Activated T-cell treated with anti-CD3 and anti-CD28 coated beads, Interleukin-2, amount 50 U/mL, for 48 hours (primary cell): ENCODE data around the gene CCDC9B.

ENCODE experiments used
- DNase-seq, 2 experiments: peaks; one replicate each; pipeline ENCODE4 v3.0.0-alpha.2; 2020

The CCDC9B gene

DNA sequence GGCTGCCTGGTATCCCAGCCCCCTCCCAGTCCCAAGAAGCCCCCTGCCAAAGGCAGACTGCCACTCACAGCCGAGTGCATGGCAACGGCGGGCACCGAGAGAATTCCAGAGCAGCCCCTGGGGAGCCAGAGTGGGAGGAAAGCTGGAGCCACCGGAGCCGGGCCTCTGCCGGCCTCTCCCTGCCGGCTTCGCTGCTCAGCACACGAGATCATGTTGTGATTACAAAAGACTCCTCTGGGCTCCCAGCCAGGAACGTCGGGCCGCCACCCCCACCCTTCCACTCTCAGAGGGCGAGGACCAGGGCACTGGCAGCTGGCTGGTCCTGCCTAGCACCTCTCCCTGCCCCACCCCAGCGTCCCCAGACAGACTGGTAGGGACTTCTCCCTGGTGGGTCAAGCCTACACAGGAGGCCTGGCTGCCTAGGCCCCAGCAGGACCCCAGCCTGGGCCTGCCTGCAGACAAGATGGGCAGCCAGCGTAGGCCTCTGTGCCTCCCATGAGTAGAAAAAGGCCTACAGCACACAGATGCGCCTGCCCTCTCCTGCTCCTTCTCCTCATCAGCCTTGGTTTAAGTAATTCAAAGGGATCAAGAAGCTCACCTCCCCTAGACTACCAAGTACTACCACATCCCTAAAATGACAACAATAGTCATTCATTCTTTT lies at the start of gene CCDC9B:
TSS of gene CCDC9B (minus strand) at position 200 of the 661 bp plus-strand sequence. CDS start at position 80, 120 bp downstream.
- DNase-seq: no peak

DNA sequence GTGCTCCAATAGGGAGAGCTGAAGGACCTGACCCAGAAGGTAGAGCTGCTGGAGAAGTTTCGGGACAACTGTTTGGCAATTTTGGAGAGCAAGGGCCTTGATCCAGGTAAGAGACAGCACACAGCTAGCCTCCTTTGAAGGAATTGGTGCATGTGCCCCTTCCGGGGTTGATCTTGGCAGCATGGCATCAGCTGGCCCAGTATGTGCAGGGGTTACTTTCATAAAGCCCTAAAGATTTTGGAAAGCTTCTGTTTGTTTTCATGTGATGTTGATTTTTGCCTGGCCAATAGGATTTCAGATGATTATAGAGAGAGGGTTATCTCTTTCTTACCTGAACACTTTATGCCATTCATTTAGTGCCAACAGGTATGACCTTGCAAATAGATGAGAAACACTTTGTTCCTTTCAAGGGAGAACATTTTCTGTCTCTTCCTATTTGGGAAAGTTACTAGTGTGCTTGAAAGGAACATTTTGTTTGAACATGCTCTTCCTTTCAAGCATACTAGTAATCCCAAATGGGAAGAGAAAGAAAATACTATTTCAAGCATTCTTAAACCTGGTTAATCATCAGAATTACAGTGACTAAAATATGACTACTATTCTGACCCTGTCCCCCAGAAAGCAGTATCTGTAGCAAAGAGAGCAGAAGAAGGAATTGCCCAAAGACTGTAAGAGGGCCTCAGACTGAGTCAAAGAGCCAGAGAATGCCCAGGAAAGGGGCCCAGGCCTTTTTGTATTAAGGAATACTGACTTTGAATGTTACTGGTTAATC lies 49.3 kb upstream of the CCDC9B start:
- no peak for DNase-seq

- DNase-seq: no peak
Measured at GRCh38 chr15:40388941-40389823, 48.4 kb upstream of the CCDC9B start.

GRCh38 chr15:40386480-40386879 lies 45.7 kb upstream of the CCDC9B start:
- no peak for DNase-seq

GRCh38 chr15:40382580-40383456 lies 42.1 kb upstream of the CCDC9B start, which contains the start of gene KNSTRN:
KNSTRN (plus strand) TSS chr15:40382721; CDS start chr15:40382836, 115 bp downstream.
- DNase-seq: peak; percentile 95 to 96

- no peak for DNase-seq
Measured at GRCh38 chr15:40381818-40382529, 41.2 kb upstream of the CCDC9B start.

GRCh38 chr15:40380636-40381035 lies 39.9 kb upstream of the CCDC9B start:
- DNase-seq: no peak

DNA sequence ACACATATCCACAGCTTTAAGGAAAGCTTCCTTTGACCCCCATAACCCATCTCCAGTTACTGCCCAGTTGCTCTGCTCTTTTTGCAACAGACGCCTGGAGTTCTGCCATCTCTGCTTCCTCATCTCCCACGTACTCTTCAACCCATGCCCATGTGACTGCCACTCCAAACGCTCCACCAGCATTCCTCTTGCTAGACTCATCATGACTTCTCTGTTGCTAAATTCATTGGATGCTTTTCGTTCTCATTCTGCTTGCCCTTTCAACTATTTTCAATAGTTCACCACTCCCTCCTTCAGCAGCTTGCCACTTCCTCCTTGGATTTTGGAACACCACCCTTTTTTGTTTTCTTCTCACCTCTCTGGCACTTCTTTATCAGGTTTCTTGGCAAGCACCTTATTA lies 39.1 kb upstream of the CCDC9B start:
- DNase-seq: no peak

DNA sequence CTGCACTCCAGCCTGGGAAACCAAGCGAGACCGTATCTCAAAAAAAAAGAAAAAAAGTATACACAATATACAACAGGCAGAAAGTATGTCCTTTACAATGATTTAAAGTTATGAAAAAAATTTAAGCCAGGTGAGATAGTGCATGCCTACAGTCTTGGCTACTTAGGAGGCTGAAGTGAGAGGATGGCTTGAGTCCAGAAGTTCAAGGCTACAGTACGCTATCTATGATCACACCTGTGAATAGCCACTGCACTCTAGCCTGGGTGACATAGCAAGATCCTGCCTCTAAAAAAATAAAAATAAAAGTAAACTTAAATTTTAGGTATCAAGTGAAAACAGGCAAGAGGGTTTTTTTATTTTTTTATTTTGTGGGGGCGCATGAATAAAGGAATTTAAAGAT lies 38.6 kb upstream of the CCDC9B start:
- no peak for DNase-seq

DNA sequence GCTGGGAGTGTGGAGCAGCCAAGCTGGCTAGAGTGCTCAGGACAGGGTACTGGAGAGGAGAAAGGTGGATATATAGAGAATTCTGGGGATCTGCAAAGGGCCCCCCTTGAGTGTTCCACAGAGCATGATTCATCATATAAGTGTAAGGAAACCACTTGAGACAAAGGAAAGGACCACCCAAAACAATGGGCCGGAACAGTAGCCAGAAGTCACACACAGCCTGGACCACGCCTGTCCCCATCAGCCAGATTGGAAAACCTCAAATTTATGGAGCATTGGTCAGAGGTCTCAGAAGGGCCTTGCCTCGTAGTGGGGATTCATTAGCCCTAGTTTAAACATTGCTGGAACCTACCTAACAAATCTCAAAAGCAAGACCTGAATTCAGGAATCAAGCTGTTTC lies 36.9 kb upstream of the CCDC9B start:
- no peak for DNase-seq

GRCh38 chr15:40372981-40373380 lies 32.2 kb upstream of the CCDC9B start:
- DNase-seq: no peak

DNA sequence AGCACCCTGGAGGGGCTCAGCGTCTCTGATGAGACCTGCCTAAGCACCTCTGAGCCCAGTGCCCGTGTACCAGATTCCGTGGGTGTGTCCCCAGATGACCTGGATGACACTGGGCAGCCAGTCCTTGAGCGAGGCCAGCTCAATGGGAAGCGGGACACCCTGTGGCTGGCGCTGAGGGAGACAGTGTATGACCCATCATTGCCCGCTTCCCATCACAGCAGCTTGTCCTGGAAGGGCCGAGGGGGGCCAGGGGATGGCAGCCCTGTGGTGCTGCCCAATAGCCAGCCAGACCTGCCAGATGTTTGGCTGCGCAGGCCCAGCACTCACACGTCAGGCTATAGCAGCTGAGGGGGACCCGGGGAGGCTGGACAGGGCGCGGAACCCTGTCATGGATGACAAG lies 29.2 kb upstream of the CCDC9B start:
- DNase-seq: no peak

GRCh38 chr15:40369474-40369869 lies 28.7 kb upstream of the CCDC9B start:
- DNase-seq: no peak

DNA sequence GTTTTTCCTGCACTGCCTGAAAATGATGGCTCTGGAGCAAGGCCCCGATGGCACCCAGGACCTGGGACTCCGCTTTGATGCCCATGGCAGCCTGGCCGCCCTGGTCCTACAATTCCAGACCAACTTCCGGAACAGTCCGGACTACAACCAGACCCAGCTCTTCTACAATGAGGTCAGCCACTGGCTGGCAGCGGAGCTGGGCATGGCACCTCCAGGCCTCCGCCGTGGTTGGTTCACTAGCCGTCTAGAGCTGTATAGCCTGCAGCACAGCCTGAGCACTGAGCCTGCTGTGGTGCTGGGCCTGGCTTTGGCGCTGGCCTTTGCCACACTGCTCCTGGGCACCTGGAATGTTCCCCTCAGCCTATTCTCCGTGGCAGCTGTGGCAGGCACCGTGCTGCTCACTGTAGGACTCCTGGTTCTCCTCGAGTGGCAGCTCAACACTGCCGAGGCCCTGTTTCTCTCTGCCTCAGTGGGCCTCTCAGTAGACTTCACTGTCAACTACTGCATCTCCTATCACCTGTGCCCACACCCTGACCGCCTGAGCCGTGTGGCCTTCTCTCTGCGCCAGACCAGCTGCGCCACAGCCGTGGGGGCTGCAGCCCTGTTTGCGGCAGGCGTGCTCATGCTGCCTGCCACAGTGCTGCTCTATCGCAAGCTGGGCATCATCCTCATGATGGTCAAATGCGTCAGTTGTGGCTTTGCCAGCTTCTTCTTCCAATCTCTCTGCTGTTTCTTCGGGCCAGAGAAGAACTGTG lies 28.2 kb upstream of the CCDC9B start:
- no peak for DNase-seq

DNA sequence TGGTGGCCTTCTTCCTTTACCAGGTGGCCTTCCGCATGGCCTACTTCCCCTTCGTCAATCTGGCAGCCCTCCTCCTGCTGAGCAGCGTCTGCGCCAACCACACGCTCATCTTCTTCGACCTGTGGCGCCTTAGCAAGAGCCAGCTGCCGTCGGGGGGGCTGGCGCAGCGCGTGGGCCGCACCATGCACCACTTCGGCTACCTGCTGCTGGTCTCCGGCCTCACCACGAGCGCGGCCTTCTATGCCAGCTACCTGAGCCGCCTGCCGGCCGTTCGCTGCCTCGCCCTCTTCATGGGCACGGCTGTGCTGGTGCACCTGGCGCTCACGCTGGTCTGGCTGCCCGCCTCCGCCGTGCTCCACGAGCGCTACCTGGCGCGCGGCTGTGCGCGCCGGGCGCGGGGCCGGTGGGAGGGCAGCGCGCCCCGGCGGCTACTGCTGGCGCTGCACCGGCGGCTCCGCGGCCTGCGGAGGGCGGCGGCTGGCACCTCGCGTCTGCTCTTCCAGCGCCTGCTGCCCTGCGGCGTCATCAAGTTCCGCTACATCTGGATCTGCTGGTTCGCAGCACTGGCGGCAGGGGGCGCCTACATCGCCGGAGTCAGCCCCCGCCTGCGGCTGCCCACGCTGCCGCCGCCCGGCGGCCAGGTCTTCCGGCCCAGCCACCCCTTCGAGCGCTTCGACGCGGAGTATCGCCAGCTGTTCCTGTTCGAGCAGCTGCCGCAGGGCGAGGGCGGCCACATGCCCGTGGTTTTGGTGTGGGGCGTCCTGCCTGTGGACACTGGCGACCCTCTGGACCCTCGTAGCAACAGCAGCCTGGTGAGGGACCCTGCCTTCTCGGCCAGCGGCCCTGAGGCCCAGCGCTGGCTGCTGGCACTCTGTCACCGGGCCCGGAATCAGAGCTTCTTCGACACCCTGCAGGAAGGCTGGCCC lies 27.2 kb upstream of the CCDC9B start:
- DNase-seq: peak; percentile 81 to 91

DNA sequence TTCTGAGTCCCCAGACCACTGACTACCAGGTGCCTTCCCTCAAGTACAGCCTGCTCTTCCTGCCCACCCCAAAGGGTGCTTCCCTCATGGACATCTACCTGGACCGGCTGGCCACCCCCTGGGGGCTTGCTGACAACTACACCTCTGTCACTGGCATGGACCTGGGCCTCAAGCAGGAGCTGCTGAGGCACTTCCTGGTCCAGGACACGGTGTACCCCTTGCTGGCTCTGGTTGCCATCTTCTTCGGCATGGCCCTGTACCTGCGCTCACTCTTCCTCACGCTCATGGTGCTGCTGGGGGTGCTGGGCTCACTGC lies 26.6 kb upstream of the CCDC9B start:
- no peak for DNase-seq

- DNase-seq: no peak
Measured at GRCh38 chr15:40366457-40367370, 26.0 kb upstream of the CCDC9B start.

DNA sequence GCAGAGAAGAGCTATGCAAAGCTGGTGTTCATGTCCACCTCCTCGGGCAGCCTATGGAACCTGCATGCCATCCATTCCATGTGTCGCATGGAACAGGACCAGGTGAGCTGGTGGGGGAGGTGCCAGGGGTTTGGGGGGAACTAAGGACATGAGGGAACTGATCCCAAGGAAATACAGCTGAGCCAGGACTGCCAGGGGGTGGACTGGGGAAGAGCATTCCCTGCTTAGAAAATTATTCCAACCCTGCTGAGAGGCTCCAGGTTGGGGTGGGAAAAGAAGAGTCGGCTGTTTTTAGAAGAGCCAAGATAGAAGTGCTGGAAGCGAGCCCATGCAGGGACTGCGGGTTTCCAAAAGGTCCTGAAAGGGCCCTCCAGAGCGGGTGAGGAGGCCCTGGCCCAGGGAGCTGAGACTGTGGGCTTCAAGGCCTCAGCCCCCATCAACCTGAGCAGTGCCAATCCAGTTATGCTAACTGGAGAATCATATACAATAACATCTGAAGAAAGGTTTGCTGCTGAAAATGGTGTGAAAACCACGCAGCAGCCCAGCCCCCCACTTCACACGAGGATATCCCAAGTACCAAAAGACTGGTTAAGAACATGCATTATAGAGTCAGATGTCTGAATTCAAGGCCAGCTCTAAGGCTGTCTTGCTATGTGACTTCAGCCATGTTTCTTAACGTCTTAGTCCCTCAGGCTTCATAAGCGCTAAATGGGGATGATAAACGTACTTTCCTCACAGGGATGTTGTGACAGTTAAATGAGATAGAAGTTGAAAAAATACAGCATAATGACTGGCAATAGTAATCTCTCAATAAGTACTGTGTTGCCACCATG lies 25.1 kb upstream of the CCDC9B start:
- no peak for DNase-seq
